Common myeloid progenitor, CD34-positive (primary cell): ENCODE results near the gene SURF2.

ENCODE experiments used
- CTCF ChIA-PET: fragments of 350-600 bp; sonication (Branson Sonifier 250); formaldehyde crosslinking; loops from one replicate; lab custom pipeline; 2021; ENCODE audit warnings: antibody characterized with exemption; lab: Charles Lee
- POLR2A ChIA-PET: fragments of 350-600 bp; sonication (Branson Sonifier 250); formaldehyde crosslinking; loops from one replicate; lab custom pipeline; 2021; ENCODE audit warnings: antibody characterized with exemption; lab: Charles Lee
- DNase-seq, 3 donors: peaks; one replicate each; pipeline versions ENCODE4 v3.0.0 to v3.0.0-alpha.2; 2013
- H3K27ac ChIP-seq, 2 experiments: 1 replicate in 1 of 2; 2 replicates in 1 of 2; pipeline ENCODE4 v1.7.0; 2013; ENCODE audit warnings: inconsistent platforms in 2 of 2, low read length in 2 of 2, mild to moderate bottlenecking in 2 of 2, low read depth in 1 of 2, moderate library complexity in 1 of 2; ENCODE audit not compliant: severe bottlenecking in 2 of 2, insufficient read depth in 1 of 2, poor library complexity in 1 of 2
- H3K27me3 ChIP-seq, 5 experiments: replicated peaks in 2 of 5; 1 replicate in 3 of 5; 2 replicates in 2 of 5; pipeline versions ENCODE4 v1.6.1 to v1.7.0; 2013; ENCODE audit warnings: low read length in 4 of 5, mild to moderate bottlenecking in 2 of 5, moderate library complexity in 2 of 5, inconsistent platforms in 1 of 5; ENCODE audit not compliant: insufficient read depth in 5 of 5, control insufficient read depth in 4 of 5
- H3K36me3 ChIP-seq, 4 experiments: 1 replicate in 2 of 4; 2 replicates in 2 of 4; pipeline versions ENCODE4 v1.6.1 to v1.7.0; 2013; ENCODE audit warnings: low read length in 3 of 4, control low read depth in 1 of 4, mild to moderate bottlenecking in 1 of 4; ENCODE audit not compliant: control insufficient read depth in 4 of 4, insufficient read depth in 4 of 4
- H3K4me1 ChIP-seq, 4 experiments: 1 replicate in 3 of 4; 2 replicates in 1 of 4; pipeline versions ENCODE4 v1.6.1 to v1.7.1; 2013; ENCODE audit warnings: low read length in 3 of 4, mild to moderate bottlenecking in 3 of 4, control low read depth in 1 of 4, inconsistent platforms in 1 of 4, moderate library complexity in 1 of 4; ENCODE audit not compliant: control insufficient read depth in 4 of 4, insufficient read depth in 4 of 4; ENCODE audit errors: control extremely low read depth in 1 of 4
- H3K4me3 ChIP-seq, 7 experiments: 1 replicate in 4 of 7; 2 replicates in 3 of 7; pipeline versions ENCODE4 v1.5.1 to v1.7.0; 2013; ENCODE audit warnings: mild to moderate bottlenecking in 7 of 7, low read length in 6 of 7, moderate library complexity in 6 of 7, inconsistent platforms in 2 of 7, low read depth in 2 of 7, control low read depth in 1 of 7; ENCODE audit not compliant: insufficient read depth in 4 of 7, control insufficient read depth in 1 of 7; ENCODE audit errors: extremely low read depth in 1 of 7
- H3K9me3 ChIP-seq, 5 experiments: 1 replicate in 4 of 5; 2 replicates in 1 of 5; pipeline versions ENCODE4 v1.6.1 to v1.7.1; 2013; ENCODE audit warnings: low read length in 4 of 5, mild to moderate bottlenecking in 2 of 5, inconsistent platforms in 1 of 5, low read depth in 1 of 5, moderate library complexity in 1 of 5; ENCODE audit not compliant: control insufficient read depth in 4 of 5, insufficient read depth in 2 of 5; ENCODE audit errors: control extremely low read depth in 1 of 5
- WGBS: methylation state at CpG from one replicate; pipeline ENCODE4 v1.1.5; 2013; ENCODE audit not compliant: insufficient coverage; 5-methylcytosine and 5-hydroxymethylcytosine counted together

Gene SURF2

GRCh38 chr9:133406480-133407307 is 50.3 kb downstream of the SURF2 start:
- POLR2A ChIA-PET, result no interaction called here
- CTCF ChIA-PET, result interaction anchor here (0.9 to 5.4 kb wide), 3 partner anchors 9 to 82 kb away, joined by 5 to 52 read pairs (median 6); no protein-coding TSS in a partner anchor
- H3K4me3 ChIP-seq, result no peak overlapping the region
- peak; percentile 78 to 88 (median 87) for DNase-seq
- H3K9me3 ChIP-seq, result no peaks in the 10 kb centered on the region
- no peaks in the 10 kb centered on the region for H3K4me1 ChIP-seq
- peaks cover 2 to 81% (median 60%) of the 10 kb centered on the region in 4 experiments for H3K36me3 ChIP-seq
- H3K27me3 ChIP-seq, result no peaks in the 10 kb centered on the region
- no peak overlapping the region for H3K27ac ChIP-seq
- WGBS, result 69% methylated on average over 18 of the region's 24 CpGs

- ChIA-PET POLR2A (no interaction called here), CTCF (interaction anchor here (1.0 kb wide), 1 partner anchor 76 kb away, joined by 4 read pairs; no protein-coding TSS in a partner anchor)
Measured at GRCh38 chr9:133408042-133408441, 51.7 kb downstream of the SURF2 start.

More at GRCh38 chr9:133408042-133408441, 51.7 kb downstream of the SURF2 start:
- Histone ChIP-seq H3K27me3 (no peaks in the 10 kb centered on the region), H3K4me3 (no peak overlapping the region), H3K36me3 (peaks cover 2 to 84% (median 66%) of the 10 kb centered on the region in 4 experiments), H3K27ac (no peak overlapping the region), H3K4me1 (no peaks in the 10 kb centered on the region), H3K9me3 (no peaks in the 10 kb centered on the region)
- no peak for DNase-seq
- 100% methylated on average over 1 of the region's 1 CpG for WGBS
